Large intestine (tissue), 3 donors: ENCODE data around the gene SFR1. TPM values are rescaled to one million over a fixed set of nuclear protein-coding genes. Genes with fewer than 3 reads are reported as not detected.
A peak's percentile ranks its signal among the peaks of the same experiment; 100 is the strongest.

Experiments
- DNase-seq, 2 donors: peaks; one replicate each; pipeline versions ENCODE4 v3.0.0 to v3.0.0-alpha.2; 2013
- H3K27ac ChIP-seq: one replicate; pipeline ENCODE4 v1.5.1; 2013; ENCODE audit warnings: low read length
- H3K27me3 ChIP-seq: 2 replicates; pipeline ENCODE4 v1.6.1; 2013; ENCODE audit warnings: low read length; ENCODE audit not compliant: control insufficient read depth, insufficient read depth
- H3K36me3 ChIP-seq: 2 replicates; pipeline ENCODE4 v1.6.1; 2013; ENCODE audit warnings: low read length; ENCODE audit not compliant: control insufficient read depth, insufficient read depth
- H3K4me1 ChIP-seq: one replicate; pipeline ENCODE4 v1.6.1; 2013; ENCODE audit warnings: low read length; ENCODE audit not compliant: control insufficient read depth, insufficient read depth
- H3K4me3 ChIP-seq: one replicate; pipeline ENCODE4 v1.5.1; 2013; ENCODE audit warnings: low read length
- H3K9me3 ChIP-seq: one replicate; pipeline ENCODE4 v1.6.1; 2013; ENCODE audit warnings: mild to moderate bottlenecking, low read depth, low read length, moderate library complexity; ENCODE audit not compliant: control insufficient read depth
- WGBS: methylation state at CpG from one replicate; pipeline ENCODE4 v1.1.5; 2013; ENCODE audit warnings: low lambda C conversion rate; ENCODE audit not compliant: insufficient coverage; 5-methylcytosine and 5-hydroxymethylcytosine counted together
- polyA plus RNA-seq: library from polyadenylated mRNA; unstranded; fragments of 120-200 nt; gene quantifications from one replicate; pipeline ENCODE4 v1.2.1, GENCODE V29; 2013

SFR1 gene
- polyA plus RNA-seq, 1 donor: 9.3 TPM

DNA sequence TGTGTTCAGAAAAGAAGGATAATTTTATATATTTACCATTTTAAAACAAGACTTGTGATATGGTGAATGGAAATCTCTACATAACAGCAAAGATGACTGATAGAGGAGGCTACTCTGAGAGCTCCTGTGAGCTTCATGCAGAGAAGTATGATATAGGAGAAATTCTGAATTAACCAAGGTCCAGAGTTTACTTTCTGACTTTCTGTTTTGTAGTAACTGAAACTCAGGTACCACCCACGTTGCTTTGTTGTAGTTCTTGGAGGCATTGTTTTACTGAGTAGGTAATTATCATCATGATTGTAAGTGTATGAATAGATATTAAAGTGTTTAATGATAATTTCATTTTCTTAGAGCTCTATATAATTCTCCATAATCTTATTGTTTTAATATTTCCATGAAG lies 18.0 kb upstream of the SFR1 start:
- WGBS: 17% methylated on average over 1 of the region's 1 CpG
- H3K27me3 ChIP-seq: no peaks in the 10 kb centered on the region

DNA sequence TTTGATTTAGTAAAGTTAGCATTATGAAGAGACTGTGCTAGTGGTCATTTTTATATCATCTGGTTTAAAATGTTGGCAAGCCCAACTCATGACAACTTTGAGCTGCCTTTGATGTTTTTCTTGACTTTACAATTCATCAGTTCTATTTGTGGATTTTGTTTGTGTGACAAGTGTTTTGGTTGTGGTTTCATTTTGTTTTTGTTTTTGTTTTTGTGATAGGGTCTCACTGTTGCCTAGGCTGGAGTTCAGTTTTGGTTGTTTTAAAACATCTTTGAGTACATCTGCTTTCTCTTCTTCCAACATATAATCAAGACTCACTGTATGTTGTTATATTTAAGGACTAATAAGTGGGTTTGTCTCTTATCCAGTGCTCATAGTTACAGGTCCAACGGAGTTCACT lies 17.6 kb upstream of the SFR1 start:
- Histone ChIP-seq H3K4me1 (no peaks in the 10 kb centered on the region), H3K9me3 (no peaks in the 10 kb centered on the region), H3K4me3 (no peak overlapping the region), H3K27ac (no peak overlapping the region), H3K27me3 (no peaks in the 10 kb centered on the region), H3K36me3 (no peaks in the 10 kb centered on the region)
- DNase-seq: no peak
- WGBS: 0% methylated on average over 1 of the region's 1 CpG

More for the DNA sequence above, 18.0 kb upstream of the SFR1 start:
- Histone ChIP-seq H3K27ac (no peak overlapping the region), H3K4me3 (no peak overlapping the region), H3K36me3 (no peaks in the 10 kb centered on the region), H3K9me3 (no peaks in the 10 kb centered on the region), H3K4me1 (no peaks in the 10 kb centered on the region)
- DNase-seq: no peak

DNA sequence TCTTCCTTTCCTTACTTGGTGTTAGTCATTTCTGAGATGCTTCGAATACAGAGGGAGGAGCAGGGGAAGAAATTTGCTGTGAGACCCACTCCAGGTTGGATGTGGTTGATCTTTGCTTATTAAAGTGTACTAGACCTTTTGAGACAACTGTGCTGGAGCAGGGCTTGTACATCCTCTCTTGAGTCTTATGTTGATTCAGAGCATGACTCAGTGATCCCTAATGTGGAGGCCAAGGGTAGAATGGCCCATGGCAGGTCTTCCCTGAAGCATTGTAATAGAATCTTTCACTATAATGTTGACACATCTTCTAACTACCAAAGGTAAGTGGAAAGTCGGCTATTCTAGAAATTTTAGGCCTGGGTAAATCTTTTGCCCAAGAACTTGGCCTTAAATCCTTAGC lies 17.0 kb upstream of the SFR1 start:
- H3K4me1 ChIP-seq: peaks cover 4% of the 10 kb centered on the region
- no peaks in the 10 kb centered on the region for H3K27me3 ChIP-seq
- DNase-seq: no peak
- no peak overlapping the region for H3K4me3 ChIP-seq
- 100% methylated on average over 1 of the region's 2 CpGs for WGBS
- no peaks in the 10 kb centered on the region for H3K9me3 ChIP-seq
- H3K27ac ChIP-seq: no peak overlapping the region
- no peaks in the 10 kb centered on the region for H3K36me3 ChIP-seq

DNA sequence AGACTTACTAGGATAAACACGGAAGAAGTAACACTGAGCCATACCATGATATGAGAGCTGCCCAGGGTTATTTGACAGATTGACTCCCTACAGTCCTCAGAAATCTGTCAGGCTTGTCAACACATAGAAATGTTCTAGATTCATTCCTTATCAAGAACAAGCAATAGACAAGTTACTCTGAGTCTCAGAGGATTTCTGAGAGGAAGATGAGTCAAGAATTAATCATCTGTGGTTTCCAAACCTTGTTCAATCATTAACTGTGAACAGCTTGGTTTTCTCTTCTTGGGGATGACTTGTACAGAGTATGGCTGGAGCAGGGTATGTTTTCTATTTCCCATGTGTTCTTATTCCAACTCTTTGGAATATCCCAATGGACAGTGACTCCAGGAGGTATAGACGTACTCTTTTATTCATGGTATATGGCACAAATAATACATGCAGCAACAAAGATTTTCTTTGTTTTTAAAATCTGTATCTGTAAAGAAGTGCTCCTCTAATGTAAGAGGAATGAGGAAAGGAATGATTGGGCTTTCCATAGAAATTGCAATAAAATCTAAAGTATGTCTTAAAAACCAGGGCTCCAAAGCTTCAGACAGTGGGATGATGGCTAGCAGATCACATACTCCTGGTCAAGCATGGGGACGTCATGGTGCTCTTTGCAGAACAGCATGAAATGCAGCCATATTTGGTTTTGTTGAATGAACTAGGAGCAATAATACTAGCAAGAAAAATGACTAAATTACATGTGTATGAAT lies 11.9 kb upstream of the SFR1 start:
- no peaks in the 10 kb centered on the region for H3K36me3 ChIP-seq
- H3K9me3 ChIP-seq: no peaks in the 10 kb centered on the region
- peak overlapping the region; percentile 66 for H3K27ac ChIP-seq
- H3K4me3 ChIP-seq: no peak overlapping the region
- WGBS: 100% methylated on average over 1 of the region's 3 CpGs
- DNase-seq: peak; percentile 28 to 44
- no peaks in the 10 kb centered on the region for H3K27me3 ChIP-seq
- H3K4me1 ChIP-seq: peaks cover 7% of the 10 kb centered on the region

DNA sequence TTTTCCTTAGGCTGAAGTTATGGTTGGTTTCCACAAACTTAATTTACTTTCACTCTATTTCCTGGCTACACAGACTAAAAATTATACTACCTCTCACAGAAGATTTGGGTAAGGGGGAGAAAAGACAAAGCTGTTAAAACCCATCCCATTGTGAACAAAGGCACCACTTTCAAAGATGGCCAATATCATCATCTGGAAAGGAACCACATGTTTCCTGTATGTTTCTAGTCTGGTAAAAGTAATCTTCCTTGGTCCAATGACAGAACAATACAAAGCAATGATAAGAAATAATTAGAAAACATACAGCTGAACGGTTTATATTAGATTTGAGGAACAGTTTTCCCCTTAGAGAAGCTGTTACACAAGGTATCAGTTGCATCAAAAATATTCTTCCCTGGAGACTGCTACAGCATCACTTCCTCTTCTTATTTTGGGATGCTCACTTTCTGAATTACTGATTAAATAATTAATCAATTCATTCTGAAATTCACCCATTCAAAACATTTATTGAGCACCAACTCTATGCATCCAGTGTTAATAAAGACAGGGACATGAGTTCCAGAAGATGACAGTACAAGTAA lies 8.5 kb upstream of the SFR1 start:
- H3K4me3 ChIP-seq: no peak overlapping the region
- no peak overlapping the region for H3K27ac ChIP-seq
- no peaks in the 10 kb centered on the region for H3K27me3 ChIP-seq
- DNase-seq: no peak
- peaks cover 7% of the 10 kb centered on the region for H3K4me1 ChIP-seq
- 60% methylated on average over 1 of the region's 1 CpG for WGBS
- no peaks in the 10 kb centered on the region for H3K36me3 ChIP-seq
- H3K9me3 ChIP-seq: no peaks in the 10 kb centered on the region

DNA sequence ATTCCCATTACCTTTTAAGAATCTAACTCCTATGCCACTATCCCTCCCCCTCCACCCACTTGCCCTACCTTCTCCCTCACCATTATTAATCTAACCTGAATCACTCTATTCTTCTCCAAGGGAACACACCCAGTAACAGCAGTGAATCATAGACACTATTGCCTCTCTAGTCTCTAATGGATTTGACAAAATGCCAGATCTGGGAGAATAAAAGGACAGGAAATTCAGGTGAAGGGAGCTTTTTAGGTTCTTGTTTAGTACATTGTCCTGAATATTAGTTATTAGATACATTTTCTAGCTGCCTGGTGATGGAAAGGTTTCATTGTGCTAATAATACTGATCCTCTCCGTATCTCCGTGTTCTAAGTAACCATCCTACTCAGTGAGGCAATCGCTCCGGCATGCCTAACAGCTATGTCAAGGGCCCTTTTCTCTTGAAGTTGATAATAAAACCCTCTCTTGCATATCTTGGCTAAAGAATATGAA lies 4.1 kb upstream of the SFR1 start:
- DNase-seq: peak; percentile 54 to 73
- Histone ChIP-seq H3K4me3 (no peak overlapping the region), H3K4me1 (peaks cover 5% of the 10 kb centered on the region)

DNA sequence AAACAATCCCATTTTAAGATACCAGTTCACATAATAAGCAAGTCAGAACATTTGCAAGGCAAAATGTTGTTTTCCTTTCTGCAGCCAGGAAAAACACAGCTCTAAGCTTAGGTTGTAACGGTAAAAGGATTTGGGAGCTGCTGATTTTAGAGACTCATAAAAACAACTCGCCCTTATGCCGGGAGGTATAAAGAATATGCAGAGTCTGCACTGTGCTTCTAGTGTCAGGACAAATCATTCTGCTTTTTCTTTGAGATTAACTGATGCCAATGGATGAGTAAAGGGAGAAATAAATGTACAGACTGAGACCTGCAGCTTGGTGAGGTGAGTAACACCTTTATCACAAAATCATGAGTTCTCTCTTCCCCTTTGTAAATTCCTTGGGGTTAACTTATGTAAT lies 2.0 kb upstream of the SFR1 start:
- Histone ChIP-seq H3K27me3 (no peaks in the 10 kb centered on the region), H3K9me3 (no peaks in the 10 kb centered on the region), H3K4me3 (no peak overlapping the region), H3K4me1 (peaks cover 7% of the 10 kb centered on the region), H3K27ac (peak overlapping the region; percentile 98), H3K36me3 (no peaks in the 10 kb centered on the region)
- no peak for DNase-seq
- WGBS: no CpG with 5 or more reads among the region's 3 CpGs

More for the DNA sequence above, 4.1 kb upstream of the SFR1 start:
- 58% methylated on average over 2 of the region's 4 CpGs for WGBS
- Histone ChIP-seq H3K36me3 (no peaks in the 10 kb centered on the region), H3K27me3 (no peaks in the 10 kb centered on the region), H3K9me3 (no peaks in the 10 kb centered on the region), H3K27ac (peak overlapping the region; percentile 59)

DNA sequence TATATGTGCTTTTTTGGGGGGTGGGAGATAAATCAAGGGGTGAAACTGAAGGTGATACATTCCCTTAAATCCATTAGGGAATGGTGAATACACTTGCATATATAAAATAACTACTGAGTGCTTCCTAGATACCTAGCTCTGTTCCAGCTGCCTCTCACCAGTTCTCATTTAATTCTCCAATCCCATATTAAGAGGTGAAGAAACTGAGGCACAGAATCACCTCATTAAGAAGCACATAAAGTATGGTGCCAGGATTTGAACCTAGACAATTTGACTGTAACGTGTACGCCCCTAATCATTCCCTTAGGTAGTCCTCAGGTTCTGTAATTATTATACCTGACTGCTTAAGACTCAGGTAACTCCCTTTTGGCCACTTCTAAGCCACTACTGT lies 1.5 kb upstream of the SFR1 start:
- no peak for DNase-seq
- Histone ChIP-seq H3K4me3 (peak overlapping the region; percentile 63), H3K9me3 (no peaks in the 10 kb centered on the region), H3K4me1 (peaks cover 7% of the 10 kb centered on the region), H3K27me3 (no peaks in the 10 kb centered on the region), H3K27ac (peak overlapping the region; percentile 98), H3K36me3 (peaks cover 2% of the 10 kb centered on the region)
- WGBS: no CpG with 5 or more reads among the region's 2 CpGs

DNA sequence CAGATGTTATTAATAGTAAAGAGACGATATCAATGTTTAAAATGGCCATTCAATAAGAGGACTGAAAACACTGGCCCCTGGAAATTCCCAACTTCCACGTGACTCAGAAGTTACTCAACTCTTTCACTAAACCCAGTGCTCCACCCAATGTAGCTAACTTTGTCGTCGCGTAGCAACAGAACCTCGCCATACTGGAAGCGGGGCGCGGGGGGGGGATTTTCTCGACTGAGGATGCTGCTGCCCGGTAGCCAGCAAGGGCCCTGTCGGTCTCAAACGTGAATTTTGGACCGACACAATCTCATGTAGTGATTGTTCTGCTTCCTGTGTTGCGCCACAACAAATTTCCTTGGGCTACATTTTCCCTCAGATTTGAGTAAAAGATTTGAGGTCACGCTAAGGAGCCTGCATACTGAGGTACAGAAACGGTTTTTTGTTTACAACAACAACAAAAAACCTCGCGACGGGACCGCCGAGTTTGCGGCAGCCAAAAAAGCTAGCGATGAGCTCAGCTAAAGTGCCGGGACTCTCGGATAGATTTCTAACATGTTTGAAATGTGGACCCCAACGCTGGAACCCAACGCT lies 977 bp upstream of the SFR1 start:
- Histone ChIP-seq H3K4me1 (peaks cover 7% of the 10 kb centered on the region), H3K36me3 (peaks cover 2% of the 10 kb centered on the region), H3K4me3 (peak overlapping the region; percentile 63), H3K9me3 (no peaks in the 10 kb centered on the region), H3K27ac (peak overlapping the region; percentile 98), H3K27me3 (no peaks in the 10 kb centered on the region)
- peak; percentile 90 to 95 for DNase-seq
- no CpG with 5 or more reads among the region's 28 CpGs for WGBS

DNA sequence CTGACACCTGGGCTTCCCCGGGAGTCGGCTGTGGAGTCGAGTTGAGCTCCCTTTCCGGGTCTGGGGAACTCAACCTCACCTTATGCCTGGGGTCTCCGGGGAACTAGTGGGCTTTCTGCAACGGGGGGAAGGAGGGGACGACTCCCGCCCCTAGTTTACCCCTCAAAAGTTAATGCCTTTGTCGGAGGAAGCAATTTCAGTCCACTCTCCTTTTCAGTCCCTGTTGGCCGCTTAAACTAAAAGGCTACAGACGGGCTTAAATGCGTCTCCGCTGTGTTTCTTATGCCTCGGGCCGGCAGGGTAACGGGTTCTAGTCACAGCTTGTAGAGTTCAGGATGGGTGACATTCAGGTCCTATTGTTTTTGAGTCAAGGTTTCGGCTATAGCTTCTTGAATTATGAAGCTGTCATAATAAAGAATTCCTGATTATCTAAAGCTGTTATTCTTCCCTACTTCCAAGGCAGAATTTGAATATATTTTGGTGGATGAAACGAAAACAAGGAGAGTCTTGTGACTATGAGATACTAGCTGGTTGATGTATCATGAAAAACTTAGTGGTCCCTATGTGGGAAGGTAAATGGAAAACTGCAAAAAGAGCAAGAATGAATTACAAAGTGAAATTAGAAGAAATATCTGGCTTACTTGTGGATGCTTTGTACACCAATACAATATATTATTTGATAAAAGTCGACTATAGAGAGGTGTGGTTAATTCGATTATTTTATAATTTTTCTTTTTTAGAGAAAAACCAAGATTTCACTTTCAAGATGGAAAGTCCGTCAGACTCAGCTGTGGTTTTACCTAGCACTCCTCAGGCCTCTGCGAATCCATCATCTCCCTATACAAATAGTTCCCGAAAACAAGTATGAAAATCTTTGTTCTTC lies 495 bp downstream of the SFR1 start:
- WGBS: 75% methylated on average over 3 of the region's 23 CpGs
- no peak for DNase-seq
- Histone ChIP-seq H3K4me1 (peaks cover 7% of the 10 kb centered on the region), H3K36me3 (peaks cover 2% of the 10 kb centered on the region), H3K27me3 (no peaks in the 10 kb centered on the region), H3K27ac (peak overlapping the region; percentile 78), H3K9me3 (no peaks in the 10 kb centered on the region), H3K4me3 (peak overlapping the region; percentile 73)
